Bronchus fibroblast of lung (primary cell): ENCODE measurements around the gene ST8SIA2. TPM values are rescaled to one million over a fixed set of nuclear protein-coding genes. Genes with fewer than 3 reads are reported as not detected.

ENCODE experiments used
- total RNA-seq: library from RNA; depleted of rRNA; stranded (reverse); fragments of >200 nt; gene quantifications from 2 replicates; pipeline ENCODE4 v1.2.3, GENCODE V29; 2015

ST8SIA2 gene, protein sequence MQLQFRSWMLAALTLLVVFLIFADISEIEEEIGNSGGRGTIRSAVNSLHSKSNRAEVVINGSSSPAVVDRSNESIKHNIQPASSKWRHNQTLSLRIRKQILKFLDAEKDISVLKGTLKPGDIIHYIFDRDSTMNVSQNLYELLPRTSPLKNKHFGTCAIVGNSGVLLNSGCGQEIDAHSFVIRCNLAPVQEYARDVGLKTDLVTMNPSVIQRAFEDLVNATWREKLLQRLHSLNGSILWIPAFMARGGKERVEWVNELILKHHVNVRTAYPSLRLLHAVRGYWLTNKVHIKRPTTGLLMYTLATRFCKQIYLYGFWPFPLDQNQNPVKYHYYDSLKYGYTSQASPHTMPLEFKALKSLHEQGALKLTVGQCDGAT
- total RNA-seq: 0.15 TPM in 1 of 2 replicates, not detected in the other

DNA sequence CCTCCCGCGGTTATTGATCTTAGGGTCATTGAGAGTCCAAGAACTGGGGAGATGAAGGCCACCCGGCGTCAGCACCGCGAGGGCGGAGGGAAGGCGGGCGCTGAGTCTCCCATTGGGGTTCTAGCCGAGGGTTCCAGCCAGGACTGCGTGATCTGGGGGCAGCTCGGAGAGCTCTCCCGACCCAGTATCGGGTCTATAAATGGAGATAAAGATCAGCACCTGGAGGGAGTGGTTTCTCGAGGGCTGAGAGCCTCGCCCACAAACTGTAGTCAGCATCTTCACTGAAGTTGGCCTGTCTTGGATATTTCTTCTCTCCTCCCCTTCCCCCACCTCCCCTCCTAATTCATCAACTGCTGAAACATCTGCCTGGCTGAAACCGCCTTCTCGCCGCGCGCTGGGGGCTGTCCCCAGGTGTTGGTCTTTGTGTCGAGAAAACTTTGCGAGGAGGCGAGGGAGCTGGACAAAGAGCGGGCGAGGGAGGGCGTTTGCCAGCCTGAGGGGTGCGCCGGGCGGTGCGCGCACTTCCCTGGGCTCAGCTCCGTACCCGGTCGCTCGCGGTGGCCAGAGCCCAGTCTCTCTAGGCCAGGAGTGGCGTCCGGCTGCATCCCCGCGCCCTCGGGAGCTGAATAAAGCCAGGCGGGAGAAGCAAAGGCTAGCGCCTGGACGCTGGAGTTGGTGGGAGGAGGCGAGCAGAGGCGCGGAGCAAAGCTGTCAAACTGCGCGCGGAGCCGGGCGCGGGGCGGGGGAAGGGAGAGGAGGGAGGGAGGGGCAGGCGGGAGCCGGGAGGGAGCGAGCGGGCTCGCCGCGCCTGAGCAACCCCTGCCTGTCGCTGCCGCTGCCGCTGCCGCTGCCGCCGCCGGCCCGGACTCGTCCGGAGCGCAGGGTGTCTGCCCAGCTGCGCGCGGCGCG lies at the start of gene ST8SIA2:
TSS of gene ST8SIA2 (plus strand) at position 811 of the 909 bp plus-strand sequence. CDS start 184 bp downstream, outside the sequence.

